Measurements from ENCODE around the gene NHEJ1. TPM values are rescaled to one million over a fixed set of nuclear protein-coding genes. Genes with fewer than 3 reads are reported as not detected.

The NHEJ1 gene
- polyA plus RNA-seq, 1 donor (not counting 4 experiments of a cell fraction or from before 2014, with no cell fraction given), result 13.1 TPM

DNA sequence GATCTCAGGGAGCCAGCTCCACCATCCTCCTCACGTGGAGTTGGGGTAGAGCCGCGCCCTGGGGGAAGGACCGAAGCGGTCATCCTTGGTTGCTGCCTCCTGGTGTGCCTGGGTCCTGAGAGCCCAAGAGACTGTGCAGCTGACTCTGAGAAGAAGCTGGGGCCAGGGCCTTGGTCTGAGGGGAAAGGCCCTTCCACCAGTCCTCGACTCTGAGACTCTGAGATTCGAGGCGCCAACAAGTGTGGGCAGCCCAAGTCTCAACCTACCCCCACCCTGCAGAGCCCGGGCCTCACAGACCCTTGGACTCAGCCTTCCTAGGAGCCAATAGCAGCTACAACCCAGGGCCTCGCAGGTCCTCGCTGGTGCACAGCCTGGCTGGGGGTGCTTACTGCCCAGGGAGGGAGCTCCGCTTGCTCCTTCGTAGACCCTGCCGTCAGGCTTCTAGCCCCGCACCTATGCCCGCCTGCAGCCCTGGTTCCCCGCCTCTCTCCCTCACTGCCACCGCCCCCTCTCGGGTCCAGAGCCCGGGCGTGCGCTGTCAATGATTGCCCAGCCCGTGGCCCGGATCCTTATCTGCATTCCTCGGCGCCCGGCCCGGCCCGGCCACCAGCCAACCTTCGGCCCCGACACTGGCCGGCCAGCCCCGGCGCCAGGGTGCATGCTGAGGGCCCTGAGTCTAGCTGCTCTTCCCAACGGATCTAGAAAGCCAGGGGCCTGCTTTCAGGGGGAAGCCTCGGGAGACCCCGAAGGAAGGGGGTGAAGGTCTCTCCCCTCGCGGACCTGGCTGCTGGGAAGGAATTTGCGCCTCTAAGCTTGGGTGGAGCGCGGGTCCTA lies 101.9 kb downstream of the NHEJ1 start:
- Histone ChIP-seq H4K20me1 (ENCODE audit: control insufficient read depth, extremely low read depth, insufficient read depth, low read length) (peaks cover 2% of the 10 kb centered on the region), H3K9ac (ENCODE audit: control insufficient read depth, extremely low read depth, insufficient read depth, low read length) (no peak overlapping the region), H3K27ac (ENCODE audit: control insufficient read depth, insufficient read depth, low read length) (no peak overlapping the region), H3K79me2 (ENCODE audit: control insufficient read depth, insufficient read depth, low read length) (no peaks in the 10 kb centered on the region), H3K4me1 (ENCODE audit: control insufficient read depth, extremely low read depth, insufficient read depth, low read length) (peaks cover 8% of the 10 kb centered on the region), H3K9me3 (ENCODE audit: control insufficient read depth, low read depth, low read length) (no peaks in the 10 kb centered on the region), H3K4me3 (ENCODE audit: control insufficient read depth in 2 of 3, extremely low read depth in 1 of 3, insufficient read depth in 2 of 3, low read depth in 1 of 3, low read length in 3 of 3) (no peak overlapping the region), H3K36me3 (ENCODE audit: control insufficient read depth in 2 of 2, extremely low read depth in 1 of 2, insufficient read depth in 2 of 2, low read length in 2 of 2) (no peaks in the 10 kb centered on the region), H3K27me3 (ENCODE audit: control insufficient read depth, extremely low read depth, insufficient read depth, low read length) (peaks cover 88% of the 10 kb centered on the region), H2AFZ (ENCODE audit: control insufficient read depth, low read length) (no peak overlapping the region), H3K9me1 (ENCODE audit: control insufficient read depth, extremely low read depth, insufficient read depth, low read length) (no peaks in the 10 kb centered on the region), H3K4me2 (ENCODE audit: control insufficient read depth, extremely low read depth, insufficient read depth, low read depth, low read length) (no peak overlapping the region)
- FAIRE-seq (no peak), DNase-seq (ENCODE audit: low read depth, low spot score) (no peak)
- dilution Hi-C loops (cut with MboI; ENCODE audit: extremely low pct_ligation_motif_present, low sequenced_read_pairs), result no loop called here
- peak; percentile 9 for TF ChIP-seq EZH2 (IDR thresholded peaks at IDR 0.05; ENCODE audit: low read length)
- TF ChIP-seq CTCF (optimal IDR thresholded peaks at IDR 0.05 in 1 of 3, IDR thresholded peaks at IDR 0.05 in 1 of 3, conservative IDR thresholded peaks at IDR 0.05 in 1 of 3; ENCODE audit: extremely low read depth in 1 of 3, insufficient read depth in 2 of 3, low read length in 3 of 3), result no peak

DNA sequence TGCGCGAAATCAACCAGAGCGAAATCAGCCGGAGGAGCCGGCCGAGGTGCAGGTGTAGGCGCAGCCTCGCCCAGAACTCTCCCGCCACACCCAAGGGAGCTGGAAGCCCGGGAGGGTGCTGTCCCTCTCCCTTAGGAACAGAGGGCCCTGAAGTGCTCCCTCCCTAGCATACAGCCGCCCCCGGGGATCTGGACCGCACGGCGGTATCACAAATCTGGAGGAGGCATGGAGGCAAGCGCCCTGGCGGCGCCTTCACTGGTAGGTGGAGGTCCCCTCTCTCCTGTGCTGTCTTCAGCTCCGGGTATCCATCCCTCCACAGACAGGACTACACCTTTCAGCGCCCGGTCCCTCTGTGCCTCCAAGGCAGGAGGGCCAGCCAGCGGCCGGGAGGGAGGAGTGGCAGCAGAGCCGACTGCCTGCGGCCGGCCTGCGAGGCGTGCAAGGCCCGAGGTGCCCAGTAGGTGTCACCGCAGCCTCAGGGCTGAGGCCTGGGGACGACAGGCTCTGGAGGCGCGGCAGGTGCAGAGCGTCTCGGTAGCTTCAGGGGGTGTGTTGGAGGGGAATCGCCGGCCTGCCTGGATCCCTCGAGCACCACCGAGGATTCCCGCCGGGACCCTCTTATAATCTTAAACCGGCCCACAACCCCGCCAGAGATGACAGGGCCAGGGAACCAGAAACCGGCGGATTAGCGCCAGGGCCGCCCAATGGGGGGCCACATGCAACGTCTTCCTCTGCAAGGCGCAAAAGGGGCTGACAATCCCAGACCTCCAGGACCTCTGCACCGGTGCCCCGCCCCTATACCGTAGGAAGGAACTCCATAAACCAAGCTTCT lies 102.7 kb downstream of the NHEJ1 start:
- Histone ChIP-seq H3K4me2 (ENCODE audit: control insufficient read depth, extremely low read depth, insufficient read depth, low read depth, low read length) (no peak overlapping the region), H3K27ac (ENCODE audit: control insufficient read depth, insufficient read depth, low read length) (no peak overlapping the region), H3K4me3 (ENCODE audit: control insufficient read depth in 2 of 3, extremely low read depth in 1 of 3, insufficient read depth in 2 of 3, low read depth in 1 of 3, low read length in 3 of 3) (no peak overlapping the region), H3K4me1 (ENCODE audit: control insufficient read depth, extremely low read depth, insufficient read depth, low read length) (peaks cover 8% of the 10 kb centered on the region), H3K27me3 (ENCODE audit: control insufficient read depth, extremely low read depth, insufficient read depth, low read length) (peaks cover 81% of the 10 kb centered on the region), H4K20me1 (ENCODE audit: control insufficient read depth, extremely low read depth, insufficient read depth, low read length) (peaks cover 2% of the 10 kb centered on the region), H3K79me2 (ENCODE audit: control insufficient read depth, insufficient read depth, low read length) (no peaks in the 10 kb centered on the region), H3K36me3 (ENCODE audit: control insufficient read depth in 2 of 2, extremely low read depth in 1 of 2, insufficient read depth in 2 of 2, low read length in 2 of 2) (no peaks in the 10 kb centered on the region), H3K9ac (ENCODE audit: control insufficient read depth, extremely low read depth, insufficient read depth, low read length) (no peak overlapping the region), H3K9me3 (ENCODE audit: control insufficient read depth, low read depth, low read length) (no peaks in the 10 kb centered on the region), H3K9me1 (ENCODE audit: control insufficient read depth, extremely low read depth, insufficient read depth, low read length) (no peaks in the 10 kb centered on the region), H2AFZ (ENCODE audit: control insufficient read depth, low read length) (no peak overlapping the region)
- TF ChIP-seq EZH2 (IDR thresholded peaks at IDR 0.05; ENCODE audit: low read length), result peak; percentile 79
- peak; percentile 57 to 93 (median 76) for TF ChIP-seq CTCF (optimal IDR thresholded peaks at IDR 0.05 in 1 of 3, IDR thresholded peaks at IDR 0.05 in 1 of 3, conservative IDR thresholded peaks at IDR 0.05 in 1 of 3; ENCODE audit: extremely low read depth in 1 of 3, insufficient read depth in 2 of 3, low read length in 3 of 3)
- FAIRE-seq, result no peak
- DNase-seq (ENCODE audit: low read depth, low spot score), result no peak
- dilution Hi-C loops (cut with MboI; ENCODE audit: extremely low pct_ligation_motif_present, low sequenced_read_pairs), result no loop called here
